ENCODE results near the gene OXNAD1.
A peak's percentile ranks its signal among the peaks of the same experiment; 100 is the strongest.

Gene OXNAD1

DNA sequence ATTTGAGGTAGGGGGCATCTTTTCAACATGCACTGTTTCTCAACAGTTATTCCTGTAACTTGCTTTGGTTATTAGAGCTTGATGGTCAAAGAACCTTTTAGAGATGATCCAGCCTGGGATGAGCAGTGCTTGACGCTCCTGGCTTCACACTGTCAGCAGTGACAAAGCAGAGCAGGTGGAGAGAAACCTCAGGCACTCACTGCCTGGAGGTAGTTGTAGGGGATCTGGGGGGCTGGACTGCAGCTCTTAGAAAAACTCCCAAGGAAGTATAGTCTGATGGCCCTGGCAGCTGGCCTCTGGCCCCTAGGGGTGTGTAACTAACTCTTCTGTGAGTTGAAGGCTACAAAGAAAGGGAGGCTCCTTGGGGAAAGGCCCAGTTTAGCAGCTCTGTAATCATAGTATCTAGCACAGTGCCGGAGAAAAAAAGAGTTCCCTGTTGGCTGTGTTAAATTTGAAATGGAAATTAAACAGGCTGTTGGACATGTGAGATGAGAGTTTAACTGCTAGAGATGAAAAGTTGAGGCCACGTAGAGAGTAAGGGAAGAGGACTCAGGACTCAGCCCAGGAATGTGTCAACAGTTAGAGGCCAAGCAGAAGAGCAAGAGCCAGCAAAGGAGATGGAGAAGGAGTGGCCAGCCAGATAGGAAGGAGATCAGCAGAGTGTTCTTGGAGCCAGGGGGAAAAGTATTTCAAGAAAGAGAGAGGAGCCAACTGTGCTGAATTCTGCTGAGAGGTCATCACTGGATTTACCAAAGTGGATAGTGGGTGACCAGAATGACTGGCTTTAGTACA lies 14.2 kb downstream of the OXNAD1 start:
- DNase-seq, result no peak

DNA sequence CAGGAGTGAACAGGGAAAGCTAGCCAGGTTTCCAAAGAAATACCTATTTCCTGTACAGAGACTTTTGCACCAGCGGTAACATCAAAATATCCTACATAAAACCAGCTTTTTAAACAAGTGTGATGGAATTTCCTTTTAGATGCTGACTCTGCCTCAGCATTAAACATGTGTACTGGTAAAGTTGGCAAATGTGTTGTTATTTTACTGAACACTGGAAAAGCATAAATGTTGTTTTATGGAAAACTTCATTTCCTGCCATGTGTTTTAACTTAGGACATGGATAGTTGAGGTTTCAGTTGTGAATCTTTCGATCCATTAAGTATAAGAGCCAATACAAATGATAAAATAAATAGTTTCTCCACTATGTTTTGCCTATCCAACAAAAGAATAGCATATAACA lies 15.7 kb downstream of the OXNAD1 start:
- DNase-seq, result no peak

DNA sequence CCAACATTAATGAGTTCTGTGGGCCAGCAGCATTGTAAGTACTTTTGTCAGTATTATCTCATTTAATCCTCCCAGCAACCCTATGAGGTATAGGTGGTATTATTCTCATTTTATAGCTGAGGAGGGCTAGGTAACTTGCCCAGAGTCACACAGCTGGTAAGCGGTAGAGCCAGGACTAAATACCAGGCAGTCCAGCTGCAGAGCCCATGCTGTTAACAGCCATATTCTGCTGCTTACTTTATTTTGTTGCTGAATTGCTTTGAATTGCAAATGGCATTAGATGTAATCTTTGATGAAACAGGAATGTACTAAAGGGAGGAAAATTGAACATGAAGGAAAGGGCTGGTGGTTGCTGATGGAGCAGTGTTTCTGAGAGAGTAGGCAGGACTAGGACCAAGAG lies 19.6 kb downstream of the OXNAD1 start:
- no peak for DNase-seq

DNA sequence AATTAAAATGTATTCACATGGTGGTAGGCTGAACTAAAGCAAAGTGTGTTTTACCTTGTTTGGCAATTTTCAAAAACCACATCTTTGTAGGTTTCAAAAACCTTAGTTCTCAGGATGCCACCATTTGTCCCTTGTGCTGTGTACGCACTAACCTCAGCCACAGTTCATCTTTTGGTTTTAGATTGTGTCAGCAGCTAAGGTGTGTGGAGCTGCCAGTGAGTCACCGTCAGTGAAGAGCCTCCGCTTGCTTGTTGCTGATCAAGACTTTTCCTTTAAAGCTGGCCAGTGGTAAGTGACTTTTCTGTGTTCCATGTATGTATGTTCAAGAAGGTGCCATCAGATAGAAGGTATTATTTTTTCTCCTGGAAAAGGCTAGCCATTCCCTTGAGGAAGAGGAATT lies 21.1 kb downstream of the OXNAD1 start:
- DNase-seq, result no peak

DNA sequence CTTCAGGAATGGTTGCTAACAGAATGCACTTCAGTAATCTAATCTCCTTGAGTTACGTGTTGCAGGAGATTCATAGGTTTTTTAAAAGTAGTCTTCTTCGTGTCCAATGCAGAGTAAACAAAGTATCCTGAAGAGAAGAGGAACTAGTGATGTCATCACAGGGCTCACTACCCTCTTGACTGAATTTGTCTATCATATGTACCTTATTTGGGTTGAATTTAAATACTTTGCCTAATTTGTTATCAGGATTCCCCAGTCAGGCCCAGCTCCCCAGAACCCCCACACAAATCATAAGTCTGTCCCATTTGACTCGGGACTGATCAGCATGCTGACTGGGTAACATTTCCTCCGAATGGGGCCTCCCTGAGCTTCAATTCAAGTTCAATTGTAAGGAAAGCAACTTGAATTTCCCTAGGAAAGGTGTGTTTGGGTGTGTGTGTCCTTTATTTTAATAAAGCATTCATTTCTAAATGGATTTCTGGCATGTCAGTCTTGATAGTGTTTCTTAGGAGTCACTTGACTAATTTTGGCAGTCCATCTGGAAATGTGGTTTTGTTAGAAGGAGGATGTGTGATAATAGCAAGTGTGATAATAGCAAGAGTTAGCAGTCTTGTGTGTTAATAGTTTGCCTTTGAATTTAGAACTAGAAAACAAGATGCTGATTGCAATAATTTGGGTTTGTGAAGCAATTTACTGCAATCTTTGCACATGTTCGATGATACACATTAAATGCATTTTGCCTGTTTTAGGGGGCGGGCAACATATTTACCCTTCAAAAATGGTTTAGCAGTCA lies 21.9 kb downstream of the OXNAD1 start:
- no peak for DNase-seq

DNA sequence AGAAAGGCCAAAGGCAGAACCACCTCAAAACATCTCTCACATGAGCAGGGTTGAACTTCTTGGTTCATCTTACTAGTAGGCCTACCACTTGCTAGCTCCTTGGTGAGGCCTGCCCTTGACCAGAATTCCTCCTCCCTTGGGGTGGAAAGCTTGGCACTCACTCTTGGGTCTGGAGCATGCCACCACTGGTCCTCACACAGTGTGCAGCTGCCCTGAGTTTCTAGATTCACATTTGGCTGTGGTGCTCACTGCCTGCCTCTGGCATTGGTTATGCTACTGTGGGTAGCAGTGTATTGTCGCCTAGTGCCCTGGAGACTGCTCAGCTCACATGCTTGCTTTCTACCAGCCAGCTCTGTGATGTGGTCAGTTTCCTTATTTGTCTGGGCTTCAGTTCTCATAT lies 23.7 kb downstream of the OXNAD1 start:
- DNase-seq, result no peak

DNA sequence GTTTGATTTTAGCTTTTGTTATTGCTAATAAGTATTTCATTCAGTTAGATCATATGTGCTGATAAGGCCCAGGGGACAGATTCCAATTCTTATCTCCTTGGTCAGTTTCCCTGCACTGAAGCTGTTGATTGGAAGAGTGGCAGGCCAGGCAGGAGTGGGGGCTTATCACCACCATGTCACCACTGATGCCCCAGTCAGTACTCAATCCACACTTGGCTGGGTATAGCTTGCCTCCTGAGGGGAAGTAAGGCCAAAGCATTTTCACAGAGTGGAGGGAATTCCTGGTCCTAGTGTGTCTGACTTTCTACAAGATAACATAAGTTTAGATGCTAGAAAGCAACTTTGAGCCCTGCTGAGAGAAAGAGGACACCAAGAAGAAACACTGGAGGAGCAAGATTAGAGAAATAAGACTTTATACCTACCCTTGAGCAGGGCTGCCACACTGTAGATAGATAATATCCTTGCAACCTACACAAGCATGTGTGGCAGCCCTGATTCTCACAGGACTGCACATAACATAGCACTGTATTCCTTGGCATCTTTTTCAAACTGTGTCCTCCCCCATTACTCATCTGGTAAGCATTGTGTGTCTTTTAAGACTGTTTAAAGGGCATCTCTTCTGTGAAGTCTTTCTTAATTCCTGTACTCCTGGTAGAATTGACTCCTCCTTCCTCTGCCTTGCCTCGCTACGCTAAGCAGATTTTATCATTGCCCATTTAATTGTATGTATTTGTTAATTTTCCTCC lies 24.3 kb downstream of the OXNAD1 start:
- DNase-seq, result no peak

DNA sequence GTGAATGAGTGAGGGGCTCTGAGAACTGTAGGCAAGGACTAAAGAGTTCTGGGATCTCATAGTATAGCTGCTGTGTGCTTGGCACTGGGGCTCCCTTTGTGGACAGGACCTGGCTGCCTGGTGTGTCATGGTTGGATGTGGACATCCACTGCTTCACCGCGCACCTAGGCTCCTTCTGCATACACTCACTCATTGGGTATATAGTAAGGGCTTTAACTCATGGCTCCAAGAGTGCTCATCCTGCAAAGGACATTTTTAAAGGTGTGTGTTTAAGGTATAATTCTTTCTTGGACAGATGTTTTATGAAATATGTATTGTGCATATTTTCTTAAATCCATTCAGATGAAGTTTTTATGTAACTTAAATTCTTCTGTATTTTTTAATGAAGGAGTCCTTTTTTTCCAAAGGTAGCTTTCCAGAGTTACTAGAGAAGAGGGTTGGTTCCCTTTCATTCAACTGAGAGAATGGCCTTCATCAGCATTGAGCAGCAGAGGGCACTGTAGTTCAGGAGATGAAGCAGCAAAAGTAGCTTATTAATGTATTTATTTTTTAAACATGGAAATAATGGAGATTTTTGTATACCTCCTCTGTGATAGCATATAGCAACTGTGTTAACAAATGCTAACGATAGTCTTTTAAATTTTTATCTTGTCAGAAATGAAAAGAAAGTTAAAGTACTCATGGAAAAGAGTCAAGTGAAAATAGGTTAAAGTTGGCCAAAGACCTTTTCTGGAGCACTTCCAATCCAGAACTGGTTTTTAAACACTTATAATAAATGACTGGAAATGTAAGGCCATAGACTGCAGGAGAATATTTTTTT lies 25.2 kb downstream of the OXNAD1 start:
- DNase-seq, result peak; percentile 11

DNA sequence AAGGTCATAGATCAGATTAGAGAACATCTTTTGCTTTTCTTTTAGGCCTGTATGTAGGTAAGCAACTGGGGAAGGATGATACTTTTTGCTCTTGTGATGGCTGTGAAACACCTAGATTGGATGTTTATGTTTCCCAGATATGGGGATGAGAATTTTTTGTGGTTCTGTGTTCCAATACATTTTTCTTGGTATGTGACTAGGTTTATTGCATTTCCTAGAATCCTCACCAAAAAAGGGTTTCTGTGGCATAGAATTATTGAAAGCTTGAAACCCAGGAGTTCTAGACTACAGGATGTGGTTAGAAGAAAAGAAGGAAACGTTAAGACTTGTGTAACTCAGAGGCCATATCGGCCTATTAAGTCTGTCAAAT lies 25.8 kb downstream of the OXNAD1 start:
- DNase-seq, result no peak

DNA sequence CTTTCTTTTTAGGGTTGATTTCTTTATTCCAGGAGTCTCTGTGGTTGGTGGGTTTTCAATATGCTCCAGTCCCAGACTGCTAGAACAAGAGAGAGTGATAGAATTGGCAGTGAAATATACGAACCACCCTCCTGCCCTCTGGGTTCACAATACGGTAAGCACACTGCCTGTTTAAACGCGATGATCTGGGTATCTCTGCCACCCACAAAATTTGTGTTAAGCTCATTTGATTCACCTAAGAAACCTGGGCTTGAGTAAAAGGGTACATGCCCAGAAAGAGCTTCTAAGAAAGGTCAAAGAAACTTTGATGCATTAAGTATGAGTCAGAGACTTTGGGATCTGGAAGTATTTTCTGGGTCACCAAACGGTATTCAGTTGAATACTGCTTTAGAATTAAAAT lies 29.8 kb downstream of the OXNAD1 start:
- DNase-seq, result no peak

DNA sequence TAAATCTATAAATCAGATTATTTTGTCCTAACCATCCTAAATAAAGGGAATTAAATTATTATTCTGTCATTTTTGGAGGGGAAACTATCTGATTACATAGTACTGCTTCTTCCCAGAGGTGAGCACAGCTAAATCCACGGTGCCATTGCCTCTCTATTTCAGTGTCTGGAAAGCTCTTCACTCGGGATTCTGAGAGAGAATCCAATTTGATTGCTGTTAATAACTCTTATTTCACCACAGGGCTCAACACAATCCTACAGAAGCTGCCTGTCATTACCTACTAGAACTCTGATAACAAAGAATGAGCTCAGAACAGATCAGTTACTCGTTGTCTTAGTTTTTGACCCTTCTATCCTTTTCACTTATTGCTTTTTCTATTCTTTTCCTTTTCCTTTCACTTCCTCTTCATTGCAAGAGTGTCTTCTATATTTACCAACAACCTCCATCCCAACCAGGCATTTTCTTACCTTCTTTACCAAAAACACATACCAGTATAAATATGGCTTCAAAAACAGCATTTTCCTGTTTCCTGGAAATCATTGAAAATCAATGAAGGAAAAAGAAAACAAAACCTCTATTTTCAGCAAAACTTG lies 30.4 kb downstream of the OXNAD1 start:
- DNase-seq, result no peak

DNA sequence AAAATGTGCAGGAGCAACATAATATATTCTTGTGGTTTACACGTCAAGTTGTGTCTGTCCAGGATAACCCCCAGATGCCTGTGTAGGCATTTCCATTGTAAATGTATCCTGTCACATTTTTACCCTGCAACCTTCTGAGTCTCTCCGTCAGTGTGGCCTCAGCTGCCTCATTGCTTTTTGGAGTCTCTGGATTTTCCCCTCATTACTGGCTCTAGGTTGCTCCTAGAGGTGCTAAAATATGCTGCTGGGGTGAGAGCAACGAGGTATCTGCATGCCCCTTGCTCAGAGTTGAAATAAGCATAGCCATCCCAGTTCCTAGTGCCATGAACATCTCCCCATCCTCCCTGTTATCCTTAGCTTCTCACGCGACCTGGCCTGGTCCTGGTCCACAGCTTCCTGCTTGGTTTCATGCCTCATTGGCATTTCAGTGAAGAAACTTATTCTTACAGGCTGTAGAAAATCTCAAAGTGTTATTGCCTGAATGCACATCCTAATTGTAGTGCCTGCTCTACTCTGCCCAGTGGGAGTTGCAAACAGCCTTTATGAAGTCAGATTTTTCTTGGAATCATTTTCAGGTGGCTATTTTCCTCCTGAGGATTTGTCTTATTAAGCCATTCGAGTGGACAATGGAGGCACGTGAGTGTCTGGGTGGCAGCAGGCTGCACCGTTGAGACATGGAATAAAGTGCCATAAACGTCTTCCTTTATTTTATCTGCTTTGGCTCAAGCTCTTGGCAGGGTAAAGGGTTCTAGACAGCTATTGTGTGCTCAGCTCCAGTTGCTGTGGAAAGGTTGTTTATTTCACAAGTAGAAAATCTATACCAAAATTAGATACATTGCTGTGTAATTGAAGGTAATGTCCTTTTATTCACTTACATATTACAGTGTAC lies 33.2 kb downstream of the OXNAD1 start:
- DNase-seq, result no peak

DNA sequence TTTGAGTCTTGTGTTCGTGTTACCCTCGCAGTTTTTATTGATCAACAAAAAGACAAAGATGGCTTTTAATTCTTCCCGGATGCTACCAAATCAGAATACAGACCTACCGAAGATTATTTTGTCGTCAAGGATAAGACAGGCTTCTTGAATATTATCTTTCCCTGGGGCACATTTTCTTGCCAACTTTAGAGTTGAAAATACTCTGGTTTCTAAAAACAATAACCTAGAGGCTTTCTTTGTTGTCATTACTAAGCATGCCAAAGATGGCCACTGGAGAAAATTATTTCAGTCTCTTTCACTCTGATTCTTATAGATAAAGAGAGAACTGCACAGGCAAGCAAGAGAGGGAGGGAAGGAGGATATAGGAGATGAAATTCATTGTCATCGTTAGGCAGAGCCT lies 33.9 kb downstream of the OXNAD1 start:
- DNase-seq, result no peak

DNA sequence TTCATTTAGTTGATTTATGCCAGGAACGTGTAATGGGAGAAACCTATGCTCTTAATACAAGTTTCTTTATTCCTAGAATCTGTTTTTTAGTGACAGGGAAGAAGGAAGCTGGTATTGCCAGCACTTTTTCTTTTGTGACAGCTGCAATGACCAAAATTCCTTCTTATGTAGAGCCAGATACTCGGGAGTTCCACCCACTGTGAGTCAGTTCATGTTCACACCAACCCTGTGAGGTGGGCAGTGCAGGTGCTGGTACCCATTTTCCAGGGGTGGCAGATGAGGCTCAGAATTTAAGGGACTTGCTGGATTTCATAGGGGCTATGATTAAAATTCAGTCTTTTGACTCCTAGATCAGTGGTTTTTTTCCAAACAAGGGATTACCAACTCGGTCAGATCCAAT lies 34.7 kb downstream of the OXNAD1 start:
- no peak for DNase-seq

DNA sequence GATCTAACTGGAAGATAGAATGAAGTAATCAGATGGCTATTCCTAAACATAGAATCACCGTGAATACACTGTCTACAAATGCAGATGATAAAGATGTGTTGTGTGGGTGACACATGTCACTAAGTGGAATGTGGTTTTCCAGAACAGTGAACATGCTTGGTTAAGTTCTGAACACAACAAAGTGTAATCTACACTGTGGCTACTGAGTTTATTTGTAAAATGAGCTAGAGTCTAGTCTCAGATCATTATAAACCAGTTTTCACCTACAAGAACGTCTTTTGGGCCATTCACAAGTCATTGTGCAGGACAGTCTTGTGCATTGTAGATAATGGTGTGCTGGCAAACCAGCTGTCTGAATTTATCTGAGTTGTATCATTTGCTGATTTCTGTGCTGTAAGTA lies 35.3 kb downstream of the OXNAD1 start:
- DNase-seq, result no peak

DNA sequence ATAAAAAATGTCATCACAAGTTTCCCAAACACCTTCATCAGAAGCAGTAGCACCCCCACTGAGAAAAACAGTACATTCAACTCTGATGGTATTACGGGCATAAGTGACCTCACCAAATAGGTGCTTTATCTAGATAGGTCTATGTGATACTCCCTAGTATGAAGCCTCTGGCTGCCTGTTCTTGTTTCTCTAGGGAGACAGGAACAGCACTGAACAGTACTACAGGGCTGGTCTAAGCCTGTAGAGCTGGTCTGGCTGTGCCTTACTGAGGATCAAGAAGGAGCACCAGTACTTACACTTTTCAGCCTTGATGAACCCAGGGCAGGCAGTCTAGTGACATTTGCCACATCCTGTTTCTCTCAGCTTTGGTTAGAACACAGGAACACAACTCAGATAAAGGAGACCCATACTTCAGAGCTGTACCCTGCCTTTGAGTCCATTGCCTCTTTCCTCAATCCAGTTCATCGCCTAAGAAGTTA lies 35.9 kb downstream of the OXNAD1 start:
- no peak for DNase-seq

DNA sequence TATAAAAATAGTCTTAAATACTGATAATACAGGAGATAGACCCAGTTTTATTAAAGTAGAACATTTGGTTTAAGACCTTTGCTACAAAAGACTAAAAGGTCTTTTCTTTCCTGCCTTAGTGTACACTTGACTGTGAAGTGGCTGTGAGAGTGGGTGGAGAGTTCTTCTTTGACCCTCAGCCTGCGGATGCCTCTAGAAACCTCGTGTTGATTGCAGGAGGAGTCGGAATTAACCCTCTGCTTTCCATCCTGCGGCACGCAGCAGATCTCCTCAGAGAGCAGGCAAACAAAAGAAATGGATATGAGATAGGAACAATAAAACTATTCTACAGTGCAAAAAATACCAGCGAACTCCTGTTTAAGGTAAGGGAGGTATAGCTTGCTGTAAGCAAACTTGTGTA lies 36.5 kb downstream of the OXNAD1 start:
- DNase-seq, result no peak

DNA sequence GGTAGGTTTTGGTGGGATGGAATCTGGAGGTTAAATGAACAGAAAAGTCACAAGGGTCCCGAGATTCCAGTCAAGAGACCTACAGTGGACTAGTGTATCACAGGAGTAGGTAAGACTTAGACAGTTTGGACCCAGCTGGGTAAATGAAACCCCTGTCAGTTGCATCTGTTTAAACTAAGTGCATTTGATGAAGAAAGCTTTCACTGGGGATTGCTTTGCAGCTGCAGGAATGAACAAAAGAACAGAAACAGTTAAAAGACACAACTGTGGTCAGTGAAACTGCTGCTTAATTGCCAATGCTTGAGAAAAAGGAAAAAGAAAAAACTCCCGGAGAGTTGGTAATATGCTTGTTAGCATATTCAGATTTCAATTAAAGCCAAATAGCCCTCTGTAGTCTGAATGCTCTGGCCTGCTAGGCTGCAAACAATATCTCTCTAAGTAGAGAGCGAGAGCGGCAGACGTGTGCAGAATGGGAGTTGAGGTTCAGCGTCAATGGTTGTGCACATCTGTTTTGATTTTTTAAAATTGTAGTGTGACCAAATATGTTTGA lies 37.1 kb downstream of the OXNAD1 start:
- DNase-seq, result no peak

DNA sequence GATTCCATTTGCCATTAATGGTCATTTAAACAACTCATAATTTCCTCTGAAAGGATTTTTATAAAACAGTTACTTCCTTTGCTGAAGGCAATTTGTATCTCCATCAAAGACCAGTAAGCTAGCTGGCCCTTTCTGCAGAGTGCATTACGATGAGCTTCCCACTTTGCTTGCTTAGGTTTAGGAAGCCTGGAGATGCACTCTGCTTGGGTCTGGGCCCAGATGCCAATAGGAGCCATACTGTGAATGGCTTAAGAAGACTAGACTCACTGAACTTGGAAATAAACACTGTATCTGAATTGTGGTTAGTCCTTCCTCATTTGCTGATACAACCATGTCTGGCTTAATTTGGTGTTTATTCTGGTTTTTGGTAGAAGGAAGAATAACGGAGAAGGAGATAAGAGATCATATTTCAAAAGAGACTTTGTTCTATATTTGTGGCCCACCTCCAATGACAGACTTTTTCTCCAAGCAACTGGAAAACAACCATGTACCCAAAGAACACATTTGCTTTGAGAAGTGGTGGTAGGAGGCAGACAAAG lies 38.1 kb downstream of the OXNAD1 start:
- no peak for DNase-seq
